C4-2B (cell line): ENCODE data around the gene KRT73.

Source experiments
- ZFX ChIP-seq: fragments of 450-650 bp; IDR thresholded peaks from 2 replicates; pipeline ENCODE4 v1.6.1; 2017
- TF ChIP-seq, protein P1 (sequence below): fragments of 450-650 bp; conservative IDR thresholded peaks from 2 replicates; pipeline ENCODE4 v1.5.1; 2017; ENCODE audit warnings: mild to moderate bottlenecking

DNA sequence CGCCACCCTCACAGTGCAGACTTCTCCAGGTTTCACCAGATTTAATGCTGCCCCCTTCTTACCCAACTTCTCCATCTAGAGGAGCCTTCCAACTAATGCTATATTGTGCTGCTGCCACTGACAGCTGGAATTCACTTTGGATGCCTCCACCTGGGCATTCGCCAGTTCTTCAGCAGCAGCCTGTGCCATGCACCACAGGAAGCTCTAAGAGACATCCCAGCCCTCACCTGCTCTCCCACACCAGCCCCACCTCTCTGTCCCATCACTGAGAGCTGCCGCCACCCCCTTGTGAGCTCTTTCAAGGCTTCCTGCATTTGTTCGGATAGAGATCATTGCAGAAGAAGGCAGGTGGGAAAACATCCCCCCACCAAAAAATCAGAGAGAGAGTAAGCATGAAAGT lies 38.3 kb upstream of the KRT73 start:
- TF ChIP-seq, protein P1, sequence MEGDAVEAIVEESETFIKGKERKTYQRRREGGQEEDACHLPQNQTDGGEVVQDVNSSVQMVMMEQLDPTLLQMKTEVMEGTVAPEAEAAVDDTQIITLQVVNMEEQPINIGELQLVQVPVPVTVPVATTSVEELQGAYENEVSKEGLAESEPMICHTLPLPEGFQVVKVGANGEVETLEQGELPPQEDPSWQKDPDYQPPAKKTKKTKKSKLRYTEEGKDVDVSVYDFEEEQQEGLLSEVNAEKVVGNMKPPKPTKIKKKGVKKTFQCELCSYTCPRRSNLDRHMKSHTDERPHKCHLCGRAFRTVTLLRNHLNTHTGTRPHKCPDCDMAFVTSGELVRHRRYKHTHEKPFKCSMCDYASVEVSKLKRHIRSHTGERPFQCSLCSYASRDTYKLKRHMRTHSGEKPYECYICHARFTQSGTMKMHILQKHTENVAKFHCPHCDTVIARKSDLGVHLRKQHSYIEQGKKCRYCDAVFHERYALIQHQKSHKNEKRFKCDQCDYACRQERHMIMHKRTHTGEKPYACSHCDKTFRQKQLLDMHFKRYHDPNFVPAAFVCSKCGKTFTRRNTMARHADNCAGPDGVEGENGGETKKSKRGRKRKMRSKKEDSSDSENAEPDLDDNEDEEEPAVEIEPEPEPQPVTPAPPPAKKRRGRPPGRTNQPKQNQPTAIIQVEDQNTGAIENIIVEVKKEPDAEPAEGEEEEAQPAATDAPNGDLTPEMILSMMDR = no peak
- no peak for TF ChIP-seq ZFX
